ENCODE results near the gene LDLRAD2. TPM values are rescaled to one million over a fixed set of nuclear protein-coding genes. Genes with fewer than 3 reads are reported as not detected.

The LDLRAD2 gene
- total RNA-seq, 1 experiment from 2014 or later, result not detected

DNA sequence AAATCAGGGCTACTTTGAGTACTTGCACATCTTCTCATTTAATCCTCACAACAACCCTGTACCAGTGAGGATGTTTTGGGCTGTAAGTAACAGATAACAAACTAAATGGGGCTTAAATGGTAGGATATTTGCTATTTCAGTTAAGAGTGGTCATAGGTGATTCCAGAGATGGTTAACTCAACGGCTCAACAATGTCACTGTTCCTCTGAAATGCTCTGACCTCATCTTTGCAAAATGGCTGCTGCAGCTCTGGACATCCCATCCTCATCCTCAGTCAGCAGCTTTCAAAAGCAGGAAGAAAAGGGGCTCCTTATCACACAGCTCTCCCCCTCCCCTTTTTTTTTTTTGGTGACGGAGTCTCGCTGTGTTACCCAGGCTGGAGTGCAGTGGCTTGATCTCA is 1.5 kb downstream of the LDLRAD2 start:
- Histone ChIP-seq H3K4me2 (ENCODE audit: low read length) (no peak overlapping the region), H3K9me2 (ENCODE audit: insufficient read depth) (no peaks in the 10 kb centered on the region), H3K4me1 (ENCODE audit: control insufficient read depth in 1 of 2, insufficient read depth in 2 of 2, low read length in 2 of 2) (peaks cover 9 to 18% of the 10 kb centered on the region in 2 experiments; a peak in 3 of 4 replicates), H3K79me2 (ENCODE audit: insufficient read depth, low read length) (no peaks in the 10 kb centered on the region), H2AFZ (ENCODE audit: low read depth, low read length, poor library complexity, severe bottlenecking) (no peak overlapping the region), H4K20me1 (ENCODE audit: insufficient read depth) (no peaks in the 10 kb centered on the region), H3K27ac (ENCODE audit: low read depth, low read length) (no peak overlapping the region), H3K4me3 (replicated peaks in 1 of 2; ENCODE audit: low read depth in 1 of 2, low read length in 2 of 2) (no peak overlapping the region), H3K9ac (ENCODE audit: low read length) (no peak overlapping the region), H3K27me3 (ENCODE audit: insufficient read depth, low read length) (no peaks in the 10 kb centered on the region), H3K9me3 (ENCODE audit: control insufficient read depth in 1 of 2, insufficient read depth in 1 of 2, low read depth in 1 of 2, low read length in 2 of 2) (no peaks in the 10 kb centered on the region), H3K36me3 (ENCODE audit: control insufficient read depth in 1 of 2, insufficient read depth in 2 of 2, low read length in 2 of 2) (no peaks in the 10 kb centered on the region)
- no peak for ATAC-seq
- ChIA-PET POLR2A (no interaction called here), CTCF (no interaction called here), RAD21 (ENCODE audit: low non-redundant PET in 1 of 2, low total read pairs in 2 of 2, uncharacterized antibody in 2 of 2, unreplicated experiment in 2 of 2) (no interaction called here)
- intact Hi-C loops (cut with micrococcal nuclease), result no loop called here
- BruUV-seq (replicated peaks), result no TSS peak
- no peak for DNase-seq (ENCODE audit: low read depth, low spot score)
- TF ChIP-seq EGR1 (IDR thresholded peaks at IDR 0.05; ENCODE audit: low read depth) (no peak), ZNF274 (IDR thresholded peaks at IDR 0.05; ENCODE audit: low read depth, low read length) (no peak), EZH2phosphoT487 (IDR thresholded peaks at IDR 0.05; ENCODE audit: borderline replicate concordance) (no peak), FOSL1 (IDR thresholded peaks at IDR 0.05; ENCODE audit: low read depth) (no peak), CBX3 (IDR thresholded peaks at IDR 0.05; ENCODE audit: low read depth) (no peak), SP1 (IDR thresholded peaks at IDR 0.05; ENCODE audit: low read depth) (no peak), POLR2AphosphoS5 (IDR thresholded peaks at IDR 0.05; ENCODE audit: low read depth, low read length) (no peak), SIN3A (IDR thresholded peaks at IDR 0.05; ENCODE audit: low read depth) (no peak), YY1 (IDR thresholded peaks at IDR 0.05; ENCODE audit: extremely low read depth, insufficient replicate concordance, low read depth, low read length) (no peak), CEBPB (IDR thresholded peaks at IDR 0.05; ENCODE audit: low read depth) (no peak), EZH2 (IDR thresholded peaks at IDR 0.05) (no peak), POLR2A (IDR thresholded peaks at IDR 0.05; ENCODE audit: borderline replicate concordance, extremely low read depth, insufficient read depth, insufficient read length) (no peak), ELF1 (IDR thresholded peaks at IDR 0.05; ENCODE audit: borderline replicate concordance, low read depth) (no peak), RAD21 (IDR thresholded peaks at IDR 0.05; ENCODE audit: low read depth) (no peak), JUND (IDR thresholded peaks at IDR 0.05) (no peak)
- TF ChIP-seq, protein P1, sequence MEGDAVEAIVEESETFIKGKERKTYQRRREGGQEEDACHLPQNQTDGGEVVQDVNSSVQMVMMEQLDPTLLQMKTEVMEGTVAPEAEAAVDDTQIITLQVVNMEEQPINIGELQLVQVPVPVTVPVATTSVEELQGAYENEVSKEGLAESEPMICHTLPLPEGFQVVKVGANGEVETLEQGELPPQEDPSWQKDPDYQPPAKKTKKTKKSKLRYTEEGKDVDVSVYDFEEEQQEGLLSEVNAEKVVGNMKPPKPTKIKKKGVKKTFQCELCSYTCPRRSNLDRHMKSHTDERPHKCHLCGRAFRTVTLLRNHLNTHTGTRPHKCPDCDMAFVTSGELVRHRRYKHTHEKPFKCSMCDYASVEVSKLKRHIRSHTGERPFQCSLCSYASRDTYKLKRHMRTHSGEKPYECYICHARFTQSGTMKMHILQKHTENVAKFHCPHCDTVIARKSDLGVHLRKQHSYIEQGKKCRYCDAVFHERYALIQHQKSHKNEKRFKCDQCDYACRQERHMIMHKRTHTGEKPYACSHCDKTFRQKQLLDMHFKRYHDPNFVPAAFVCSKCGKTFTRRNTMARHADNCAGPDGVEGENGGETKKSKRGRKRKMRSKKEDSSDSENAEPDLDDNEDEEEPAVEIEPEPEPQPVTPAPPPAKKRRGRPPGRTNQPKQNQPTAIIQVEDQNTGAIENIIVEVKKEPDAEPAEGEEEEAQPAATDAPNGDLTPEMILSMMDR (IDR thresholded peaks at IDR 0.05 in 2 of 3, conservative IDR thresholded peaks at IDR 0.05 in 1 of 3; ENCODE audit: borderline replicate concordance in 1 of 3, insufficient read depth in 1 of 3, low read depth in 2 of 3, low read length in 2 of 3), result no peak
- TF ChIP-seq, protein P2, sequence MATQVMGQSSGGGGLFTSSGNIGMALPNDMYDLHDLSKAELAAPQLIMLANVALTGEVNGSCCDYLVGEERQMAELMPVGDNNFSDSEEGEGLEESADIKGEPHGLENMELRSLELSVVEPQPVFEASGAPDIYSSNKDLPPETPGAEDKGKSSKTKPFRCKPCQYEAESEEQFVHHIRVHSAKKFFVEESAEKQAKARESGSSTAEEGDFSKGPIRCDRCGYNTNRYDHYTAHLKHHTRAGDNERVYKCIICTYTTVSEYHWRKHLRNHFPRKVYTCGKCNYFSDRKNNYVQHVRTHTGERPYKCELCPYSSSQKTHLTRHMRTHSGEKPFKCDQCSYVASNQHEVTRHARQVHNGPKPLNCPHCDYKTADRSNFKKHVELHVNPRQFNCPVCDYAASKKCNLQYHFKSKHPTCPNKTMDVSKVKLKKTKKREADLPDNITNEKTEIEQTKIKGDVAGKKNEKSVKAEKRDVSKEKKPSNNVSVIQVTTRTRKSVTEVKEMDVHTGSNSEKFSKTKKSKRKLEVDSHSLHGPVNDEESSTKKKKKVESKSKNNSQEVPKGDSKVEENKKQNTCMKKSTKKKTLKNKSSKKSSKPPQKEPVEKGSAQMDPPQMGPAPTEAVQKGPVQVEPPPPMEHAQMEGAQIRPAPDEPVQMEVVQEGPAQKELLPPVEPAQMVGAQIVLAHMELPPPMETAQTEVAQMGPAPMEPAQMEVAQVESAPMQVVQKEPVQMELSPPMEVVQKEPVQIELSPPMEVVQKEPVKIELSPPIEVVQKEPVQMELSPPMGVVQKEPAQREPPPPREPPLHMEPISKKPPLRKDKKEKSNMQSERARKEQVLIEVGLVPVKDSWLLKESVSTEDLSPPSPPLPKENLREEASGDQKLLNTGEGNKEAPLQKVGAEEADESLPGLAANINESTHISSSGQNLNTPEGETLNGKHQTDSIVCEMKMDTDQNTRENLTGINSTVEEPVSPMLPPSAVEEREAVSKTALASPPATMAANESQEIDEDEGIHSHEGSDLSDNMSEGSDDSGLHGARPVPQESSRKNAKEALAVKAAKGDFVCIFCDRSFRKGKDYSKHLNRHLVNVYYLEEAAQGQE (IDR thresholded peaks at IDR 0.05; ENCODE audit: low read depth), result no peak

Data from HCT116 (cell line).